HT1080 (cell line): ENCODE results near the gene FCN2. TPM values are rescaled to one million over a fixed set of nuclear protein-coding genes. Genes with fewer than 3 reads are reported as not detected.

Experiments used
- DNase-seq: peaks from one replicate; pipeline ENCODE4 v3.0.0-alpha.2; 2015; ENCODE audit warnings: low read depth
- small RNA-seq: library from RNA; depleted of rRNA; stranded (forward); fragments of <200 nt; gene quantifications from one replicate; pipeline ENCODE3, GENCODE V24; 2014
- total RNA-seq: library from RNA; depleted of rRNA; stranded (reverse); fragments of >200 nt; shearing (Covaris generic); gene quantifications from 2 replicates; pipeline ENCODE4 v1.2.3, GENCODE V29; 2014; rRNA removed

FCN2 gene
- total RNA-seq, 1 experiment from 2014 or later, result not detected

- DNase-seq, result no peak
These were observed 48.9 kb downstream of the FCN2 start for GRCh38 chr9:134929193-134930158.

GRCh38 chr9:134930398-134930797 lies 49.8 kb downstream of the FCN2 start:
- no peak for DNase-seq

- no peak for DNase-seq
These were observed 51.6 kb downstream of the FCN2 start for GRCh38 chr9:134932171-134932570.

GRCh38 chr9:134932606-134933005 lies 52.0 kb downstream of the FCN2 start:
- no peak for DNase-seq

- DNase-seq, result no peak
These were observed 52.6 kb downstream of the FCN2 start for GRCh38 chr9:134933076-134933659.

GRCh38 chr9:134935056-134935640 lies 54.5 kb downstream of the FCN2 start:
- no peak for DNase-seq

GRCh38 chr9:134935701-134936345 lies 55.2 kb downstream of the FCN2 start:
- no peak for DNase-seq

- no peak for DNase-seq
These were observed 55.9 kb downstream of the FCN2 start for GRCh38 chr9:134936346-134937163.

Small RNA genes lying within 50 kb of the gene (small RNA-seq; reads per million reads assigned to genes)
- gene AL603650.1 (not detected), gene MIR3689A (not detected), gene MIR3689B (not detected), gene MIR3689C (not detected), gene MIR3689D1 (not detected), gene MIR3689D2 (0.95 reads per million, percentile 73 among the genes with 10 or more reads in this experiment), gene MIR3689E (not detected), gene MIR3689F (1.1 reads per million, percentile 75 among the genes with 10 or more reads in this experiment)

Other genes with a start within 250 kb of the FCN2 start
- gene COL5A1, start 239.0 kb upstream of the FCN2 start, total RNA-seq, result 5.4 and 6.5 TPM in 2 replicates
- gene FCN1, start 37.1 kb downstream of the FCN2 start, total RNA-seq, result not detected in 2 replicates
- 0.06 TPM in 1 of 2 replicates, not detected in the other for gene OLFM1, start 206.9 kb downstream of the FCN2 start, total RNA-seq